Measurements from ENCODE around the gene FAM120C.

The FAM120C gene

GRCh38 chrX:54182194-54182863 lies 725 bp downstream of the FAM120C start:
- no peaks in the 10 kb centered on the region for H3F3A ChIP-seq (ENCODE audit: insufficient read depth, low read length)
- no peaks in the 10 kb centered on the region for H3K9me2 ChIP-seq (replicated peaks; ENCODE audit: insufficient read depth, low read length)
- TF ChIP-seq CTCF (IDR thresholded peaks at IDR 0.05; ENCODE audit: low read length) (no peak), EZH2phosphoT487 (IDR thresholded peaks at IDR 0.05; ENCODE audit: low read length) (no peak), EZH2 (optimal IDR thresholded peaks at IDR 0.05; ENCODE audit: low read depth, low read length) (no peak)
- no peaks in the 10 kb centered on the region for H3K36me3 ChIP-seq (replicated peaks; ENCODE audit: insufficient read depth, low read length)
- peak; percentile 56 for DNase-seq
- peak overlapping the region; percentile 94 for H3K9ac ChIP-seq (ENCODE audit: low read length)
- no peaks in the 10 kb centered on the region for H3K27me3 ChIP-seq (replicated peaks; ENCODE audit: insufficient read depth, low read length)
- peak overlapping the region; percentile 48 for H3K4me2 ChIP-seq (ENCODE audit: low read depth, low read length)
- H3K9me3 ChIP-seq (replicated peaks; ENCODE audit: insufficient read depth, low read length) = no peaks in the 10 kb centered on the region
- H3K4me1 ChIP-seq (ENCODE audit: low read length) = peaks cover 11% of the 10 kb centered on the region; the same call in 1 of the 2 replicates
- no peaks in the 10 kb centered on the region for H4K20me1 ChIP-seq (ENCODE audit: insufficient read depth, low read length)
- peak overlapping the region; percentile 74 for H3K4me3 ChIP-seq (ENCODE audit: low read length)
- peak overlapping the region; percentile 70 for H3K27ac ChIP-seq (ENCODE audit: low read length)
- no peak overlapping the region for H2AFZ ChIP-seq (ENCODE audit: low read length)
- H3K79me2 ChIP-seq (ENCODE audit: low read length) = peaks cover 41% of the 10 kb centered on the region

GRCh38 chrX:54181202-54181953 lies 1.7 kb downstream of the FAM120C start:
- Histone ChIP-seq H3K9ac (ENCODE audit: low read length) (no peak overlapping the region), H3K9me2 (replicated peaks; ENCODE audit: insufficient read depth, low read length) (no peaks in the 10 kb centered on the region), H3K4me1 (ENCODE audit: low read length) (peaks cover 11% of the 10 kb centered on the region; the same call in 1 of the 2 replicates), H3K27me3 (replicated peaks; ENCODE audit: insufficient read depth, low read length) (no peaks in the 10 kb centered on the region), H3K4me2 (ENCODE audit: low read depth, low read length) (peak overlapping the region; percentile 48), H3K9me3 (replicated peaks; ENCODE audit: insufficient read depth, low read length) (no peaks in the 10 kb centered on the region), H3K36me3 (replicated peaks; ENCODE audit: insufficient read depth, low read length) (no peaks in the 10 kb centered on the region), H3F3A (ENCODE audit: insufficient read depth, low read length) (no peaks in the 10 kb centered on the region), H3K27ac (ENCODE audit: low read length) (no peak overlapping the region), H2AFZ (ENCODE audit: low read length) (no peak overlapping the region), H3K4me3 (ENCODE audit: low read length) (peak overlapping the region; percentile 74; the same call in 1 of the 2 replicates), H3K79me2 (ENCODE audit: low read length) (peaks cover 48% of the 10 kb centered on the region), H4K20me1 (ENCODE audit: insufficient read depth, low read length) (no peaks in the 10 kb centered on the region)
- no peak for TF ChIP-seq EZH2phosphoT487 (IDR thresholded peaks at IDR 0.05; ENCODE audit: low read length)
- no peak for TF ChIP-seq CTCF (IDR thresholded peaks at IDR 0.05; ENCODE audit: low read length)
- TF ChIP-seq EZH2 (optimal IDR thresholded peaks at IDR 0.05; ENCODE audit: low read depth, low read length) = no peak
- no peak for DNase-seq

- Histone ChIP-seq H3K9me3 (replicated peaks; ENCODE audit: insufficient read depth, low read length) (no peaks in the 10 kb centered on the region), H3F3A (ENCODE audit: insufficient read depth, low read length) (no peaks in the 10 kb centered on the region), H2AFZ (ENCODE audit: low read length) (no peak overlapping the region), H3K36me3 (replicated peaks; ENCODE audit: insufficient read depth, low read length) (no peaks in the 10 kb centered on the region), H3K4me2 (ENCODE audit: low read depth, low read length) (peak overlapping the region; percentile 25; the same call in 1 of the 2 replicates), H3K27ac (ENCODE audit: low read length) (no peak overlapping the region), H4K20me1 (ENCODE audit: insufficient read depth, low read length) (no peaks in the 10 kb centered on the region), H3K4me3 (ENCODE audit: low read length) (no peak overlapping the region), H3K9me2 (replicated peaks; ENCODE audit: insufficient read depth, low read length) (no peaks in the 10 kb centered on the region), H3K4me1 (ENCODE audit: low read length) (peaks cover 11% of the 10 kb centered on the region; the same call in 1 of the 2 replicates), H3K27me3 (replicated peaks; ENCODE audit: insufficient read depth, low read length) (no peaks in the 10 kb centered on the region), H3K9ac (ENCODE audit: low read length) (no peak overlapping the region), H3K79me2 (ENCODE audit: low read length) (peaks cover 48% of the 10 kb centered on the region)
- TF ChIP-seq EZH2 (optimal IDR thresholded peaks at IDR 0.05; ENCODE audit: low read depth, low read length) = no peak
- TF ChIP-seq EZH2phosphoT487 (IDR thresholded peaks at IDR 0.05; ENCODE audit: low read length) = no peak
- no peak for TF ChIP-seq CTCF (IDR thresholded peaks at IDR 0.05; ENCODE audit: low read length)
- DNase-seq = no peak
Observed at GRCh38 chrX:54180403-54180802, 2.7 kb downstream of the FAM120C start.

Measured in MM.1S (cell line).